NB4 (cell line): ENCODE data around the gene DLL3.

Source experiments
- POLR2A ChIP-seq: IDR thresholded peaks from 2 replicates; pipeline ENCODE4 v1.6.1; 2011; ENCODE audit warnings: mild to moderate bottlenecking; ENCODE audit not compliant: insufficient read length; ENCODE audit errors: extremely low read depth
- TF ChIP-seq, protein P1 (sequence below): IDR thresholded peaks from one replicate; pipeline ENCODE4 v1.5.1; 2012; ENCODE audit warnings: low read depth, low read length

- TF ChIP-seq, protein P1, sequence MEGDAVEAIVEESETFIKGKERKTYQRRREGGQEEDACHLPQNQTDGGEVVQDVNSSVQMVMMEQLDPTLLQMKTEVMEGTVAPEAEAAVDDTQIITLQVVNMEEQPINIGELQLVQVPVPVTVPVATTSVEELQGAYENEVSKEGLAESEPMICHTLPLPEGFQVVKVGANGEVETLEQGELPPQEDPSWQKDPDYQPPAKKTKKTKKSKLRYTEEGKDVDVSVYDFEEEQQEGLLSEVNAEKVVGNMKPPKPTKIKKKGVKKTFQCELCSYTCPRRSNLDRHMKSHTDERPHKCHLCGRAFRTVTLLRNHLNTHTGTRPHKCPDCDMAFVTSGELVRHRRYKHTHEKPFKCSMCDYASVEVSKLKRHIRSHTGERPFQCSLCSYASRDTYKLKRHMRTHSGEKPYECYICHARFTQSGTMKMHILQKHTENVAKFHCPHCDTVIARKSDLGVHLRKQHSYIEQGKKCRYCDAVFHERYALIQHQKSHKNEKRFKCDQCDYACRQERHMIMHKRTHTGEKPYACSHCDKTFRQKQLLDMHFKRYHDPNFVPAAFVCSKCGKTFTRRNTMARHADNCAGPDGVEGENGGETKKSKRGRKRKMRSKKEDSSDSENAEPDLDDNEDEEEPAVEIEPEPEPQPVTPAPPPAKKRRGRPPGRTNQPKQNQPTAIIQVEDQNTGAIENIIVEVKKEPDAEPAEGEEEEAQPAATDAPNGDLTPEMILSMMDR: no peak
- no peak for TF ChIP-seq POLR2A
These were observed 49.5 kb upstream of the DLL3 start for GRCh38 chr19:39449116-39449797.
